Uterine smooth muscle cell (primary cell): ENCODE results near the gene OR2A5. TPM values are rescaled to one million over a fixed set of nuclear protein-coding genes. Genes with fewer than 3 reads are reported as not detected.

ENCODE experiments used
- total RNA-seq: library from RNA; depleted of rRNA; stranded (reverse); fragments of >200 nt; gene quantifications from 2 replicates; pipeline ENCODE4 v1.2.3, GENCODE V29; 2014

OR2A5 gene, protein sequence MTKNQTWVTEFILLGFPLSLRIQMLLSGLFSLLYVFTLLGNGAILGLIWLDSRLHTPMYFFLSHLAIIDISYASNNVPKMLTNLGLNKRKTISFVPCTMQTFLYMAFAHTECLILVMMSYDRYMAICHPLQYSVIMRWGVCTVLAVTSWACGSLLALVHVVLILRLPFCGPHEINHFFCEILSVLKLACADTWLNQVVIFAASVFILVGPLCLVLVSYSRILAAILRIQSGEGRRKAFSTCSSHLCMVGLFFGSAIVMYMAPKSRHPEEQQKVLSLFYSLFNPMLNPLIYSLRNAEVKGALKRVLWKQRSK
- total RNA-seq: not detected in 2 replicates

DNA sequence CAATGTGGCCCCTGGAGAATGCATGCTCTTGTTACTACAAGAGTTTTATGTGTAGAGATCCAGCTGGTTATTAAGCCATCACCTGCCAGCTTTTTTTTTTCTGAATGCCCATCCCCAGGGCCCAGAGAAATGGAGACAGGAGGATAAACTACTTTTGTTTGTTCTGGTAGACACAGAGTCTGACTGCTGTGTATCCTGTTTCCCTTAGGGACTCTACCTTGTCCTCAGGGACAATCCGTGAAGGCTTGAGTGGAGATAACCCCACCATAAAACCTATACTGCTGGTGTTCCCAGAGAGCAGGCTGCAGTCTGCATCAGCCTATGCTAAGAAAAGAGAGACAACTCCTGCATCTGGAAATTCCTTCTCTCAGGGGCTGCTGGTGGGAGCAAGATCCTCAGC, at the start of gene OR2A5:
Gene OR2A5 (plus strand): TSS at position 301 of the 400 bp plus-strand sequence. CDS start 1,454 bp downstream, outside the sequence.

DNA sequence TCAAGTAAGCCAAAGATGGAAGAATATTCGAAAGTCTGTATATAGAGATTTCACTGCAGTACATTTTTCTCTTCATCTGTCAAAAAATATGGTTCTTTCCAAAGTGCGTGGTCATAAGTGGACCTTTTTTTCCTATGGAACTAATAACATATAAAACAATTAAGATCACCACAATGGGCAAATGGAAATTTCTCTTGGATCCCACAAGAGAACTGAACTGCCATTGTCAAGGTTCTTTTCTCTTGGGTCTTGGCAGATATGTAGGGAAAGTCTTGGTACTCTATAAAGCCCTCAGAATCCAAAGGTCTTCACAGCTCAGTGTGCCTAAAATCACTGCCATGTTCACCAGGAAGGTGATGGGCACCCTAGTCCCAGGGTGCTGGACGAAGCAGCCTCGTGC, 48.7 kb upstream of the OR2A5 start, which contains the start of gene OR6B1:
Gene OR6B1 (plus strand): TSS at position 301 of the 400 bp plus-strand sequence. CDS start 3,677 bp downstream, outside the sequence.

DNA sequence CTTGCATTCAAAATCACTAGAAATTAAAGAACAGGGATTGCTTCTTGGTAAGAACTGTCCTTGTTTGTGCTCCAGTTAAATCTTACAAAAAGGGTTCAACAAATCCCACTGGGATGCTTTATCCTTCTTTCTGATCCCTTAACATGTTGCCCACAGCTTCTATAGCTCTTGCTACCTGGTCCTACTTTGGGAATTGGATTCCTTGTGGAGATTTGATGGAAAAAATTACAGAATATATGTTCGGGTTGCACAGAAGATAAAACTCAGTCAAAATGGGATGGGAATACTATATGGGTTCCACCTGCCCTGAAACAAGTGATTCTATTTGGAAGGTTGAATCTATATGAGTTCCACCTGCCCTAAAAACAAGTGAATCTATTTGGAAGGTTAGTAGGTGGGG, 20.8 kb downstream of the OR2A5 start, which contains the start of gene OR2A25:
Gene OR2A25 (plus strand): TSS at position 301 of the 400 bp plus-strand sequence. CDS start 4,409 bp downstream, outside the sequence.

DNA sequence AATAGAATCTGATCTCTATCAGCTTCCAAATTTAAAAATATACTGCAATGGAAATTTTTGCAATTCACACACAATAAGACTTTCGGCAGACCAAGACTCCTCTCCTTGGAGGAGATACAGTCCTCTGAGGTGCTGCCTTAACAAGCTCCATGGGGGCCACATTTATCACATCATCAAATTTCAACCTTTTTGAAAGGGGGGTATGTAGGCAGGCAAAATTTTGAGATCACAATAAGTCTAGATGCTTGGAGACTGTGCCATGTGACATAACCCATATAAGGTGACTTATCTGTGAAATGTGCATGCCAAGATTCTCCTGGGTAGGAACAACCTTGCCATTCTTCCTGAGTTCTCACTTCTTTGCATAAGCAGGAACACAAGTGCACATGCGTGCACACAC, 37.2 kb downstream of the OR2A5 start, which contains the start of gene OR2A12:
Gene OR2A12 (plus strand): TSS at position 301 of the 400 bp plus-strand sequence. CDS start 8,830 bp downstream, outside the sequence.

Other genes with a start within 250 kb of the OR2A5 start
- 63.2 and 68.2 TPM in 2 replicates for gene TCAF1, start 146.8 kb upstream of the OR2A5 start, total RNA-seq
- gene OR2F2, start 113.7 kb upstream of the OR2A5 start, total RNA-seq: not detected in 2 replicates
- gene OR2F1, start 94.1 kb upstream of the OR2A5 start, total RNA-seq: under 0.01 TPM in 1 of 2 replicates, not detected in the other
- gene OR6B1, start 48.6 kb upstream of the OR2A5 start, total RNA-seq: under 0.01 TPM in 1 of 2 replicates, not detected in the other
- gene OR2A25, start 20.9 kb downstream of the OR2A5 start, total RNA-seq: not detected in 2 replicates
- gene OR2A12, start 37.3 kb downstream of the OR2A5 start, total RNA-seq: not detected in 2 replicates
- gene OR2A2, start 60.6 kb downstream of the OR2A5 start, total RNA-seq: not detected in 2 replicates
- not detected in 2 replicates for gene OR2A14, start 74.2 kb downstream of the OR2A5 start, total RNA-seq
- gene CTAGE4, start 134.5 kb downstream of the OR2A5 start, total RNA-seq: 1.7 TPM in 1 of 2 replicates, not detected in the other
- gene ARHGEF35, start 146.9 kb downstream of the OR2A5 start, total RNA-seq: 1.5 and 2.1 TPM in 2 replicates
- gene OR2A42, start 190.7 kb downstream of the OR2A5 start, total RNA-seq: under 0.01 TPM in 1 of 2 replicates, not detected in the other
- gene OR2A7, start 215.8 kb downstream of the OR2A5 start, total RNA-seq: 0.12 TPM in 1 of 2 replicates, not detected in the other
- 0.44 TPM in 1 of 2 replicates, not detected in the other for gene CTAGE8, start 220.3 kb downstream of the OR2A5 start, total RNA-seq